HepG2 (cell line): Measurements from ENCODE around the gene MAN1A1. TPM values are rescaled to one million over a fixed set of nuclear protein-coding genes. Genes with fewer than 3 reads are reported as not detected.

ENCODE experiments used
- ATF7-NPFF ChIP-seq: sonication (generic); formaldehyde crosslinking; IDR thresholded peaks from 2 replicates; pipeline ENCODE4 v1.8.1; 2023; ENCODE audit warnings: mild to moderate bottlenecking, low read depth, missing genetic modification reagents, moderate library complexity
- CSRNP1 ChIP-seq: sonication (generic); formaldehyde crosslinking; IDR thresholded peaks from 2 replicates; pipeline ENCODE4 v1.8.1; 2023; ENCODE audit warnings: mild to moderate bottlenecking, missing genetic modification reagents
- FOXA1 ChIP-seq, 2 experiments: fragments of 450-650 bp in 1 of 2; sonication (generic) in 1 of 2; formaldehyde crosslinking in 1 of 2; IDR thresholded peaks; 2 replicates each; pipeline versions ENCODE4 v1.4.0 to v1.6.1; 2016 to 2020; ENCODE audit warnings: missing genetic modification reagents in 1 of 2
- NR3C1 ChIP-seq: sonication (generic); formaldehyde crosslinking; IDR thresholded peaks from 2 replicates; pipeline ENCODE4 v1.4.0; 2020; ENCODE audit warnings: missing genetic modification reagents
- PAXIP1 ChIP-seq: sonication (generic); formaldehyde crosslinking; conservative IDR thresholded peaks from 2 replicates; pipeline ENCODE4 v1.4.0; 2020; ENCODE audit warnings: mild to moderate bottlenecking, missing genetic modification reagents, moderate library complexity
- POLR2G ChIP-seq: fragments of 200-400 bp; formaldehyde crosslinking; IDR thresholded peaks from 2 replicates; pipeline ENCODE4 v1.6.1; 2018; ENCODE audit warnings: mild to moderate bottlenecking, low read depth, low read length, moderate library complexity
- RBAK ChIP-seq: sonication (generic); formaldehyde crosslinking; IDR thresholded peaks from 2 replicates; pipeline ENCODE4 v1.5.1; 2020; ENCODE audit warnings: mild to moderate bottlenecking, missing genetic modification reagents
- SMAD3 ChIP-seq: sonication (generic); formaldehyde crosslinking; IDR thresholded peaks from 2 replicates; pipeline ENCODE4 v1.4.0; 2020; ENCODE audit warnings: missing genetic modification reagents
- SNRNP70 ChIP-seq: fragments of 200-400 bp; formaldehyde crosslinking; IDR thresholded peaks from 2 replicates; pipeline ENCODE4 v1.6.1; 2017; ENCODE audit warnings: mild to moderate bottlenecking, low read depth, low read length, moderate library complexity
- XBP1 ChIP-seq: sonication (generic); formaldehyde crosslinking; IDR thresholded peaks from 2 replicates; pipeline ENCODE4 v1.5.0; 2020; ENCODE audit warnings: missing genetic modification reagents
- ZNF160 ChIP-seq: sonication (generic); formaldehyde crosslinking; IDR thresholded peaks from 2 replicates; pipeline ENCODE4 v1.8.0; 2022; ENCODE audit warnings: mild to moderate bottlenecking, inconsistent platforms, missing genetic modification reagents
- ZNF256 ChIP-seq: sonication (generic); formaldehyde crosslinking; conservative IDR thresholded peaks from 2 replicates; pipeline ENCODE4 v1.4.0; 2020; ENCODE audit warnings: missing genetic modification reagents
- ZNF280B ChIP-seq: sonication (generic); formaldehyde crosslinking; IDR thresholded peaks from 2 replicates; pipeline ENCODE4 v1.5.0; 2020; ENCODE audit warnings: missing genetic modification reagents, mild to moderate bottlenecking, borderline replicate concordance
- ZNF331 ChIP-seq: sonication (generic); formaldehyde crosslinking; IDR thresholded peaks from 2 replicates; pipeline ENCODE4 v1.4.0; 2020; ENCODE audit warnings: missing genetic modification reagents
- ZNF839 ChIP-seq: sonication (generic); formaldehyde crosslinking; IDR thresholded peaks from 2 replicates; pipeline ENCODE4 v1.4.0; 2020; ENCODE audit warnings: missing genetic modification reagents, mild to moderate bottlenecking, borderline replicate concordance
- polyA plus RNA-seq, 8 experiments: library from polyadenylated mRNA; depleted of rRNA in 3 of 8; stranded (reverse) in 7 of 8; unstranded in 1 of 8; fragments of >200 nt; fragmentation: Illumina TruSeq in 4 of 8; extraction: Trizol in 4 of 8; gene quantifications; 2 replicates each; pipeline versions ENCODE4 v1.2.1 to v1.2.3, GENCODE V29; 2011 to 2016; ENCODE audit warnings: low read depth in 4 of 8, missing spikeins in 1 of 8, mixed read lengths in 1 of 8; ENCODE audit not compliant: insufficient read depth in 1 of 8
- total RNA-seq, 5 experiments: library from RNA; depleted of rRNA; stranded (reverse); fragments of >200 nt; fragmentation: Illumina TruSeq; extraction: Trizol; gene quantifications; 2 replicates each; pipeline ENCODE4 v1.2.3, GENCODE V29; 2016; ENCODE audit warnings: low read depth in 1 of 5

Gene MAN1A1
- total and polyA plus RNA-seq, 2 of the 13 experiments (the other 11 are each of a cell fraction or from before 2014, with no cell fraction given), result 156 to 236 TPM

GRCh38 chr6:119313937-119314884 lies 35.4 kb downstream of the MAN1A1 start (continued):
- TF ChIP-seq XBP1 (CRISPR knock-in tag), result no peak
- no peak for TF ChIP-seq FOXA1 (IDR thresholded peaks at IDR 0.05)
- no peak for TF ChIP-seq FOXA1 (CRISPR knock-in tag; IDR thresholded peaks at IDR 0.05)
- TF ChIP-seq ZNF839, result no peak
- TF ChIP-seq ZNF160 (CRISPR knock-in tag), result no peak
- peak; percentile 44; the same call in 1 of the 2 replicates for TF ChIP-seq POLR2G
- no peak for TF ChIP-seq SMAD3
- no peak for TF ChIP-seq SNRNP70
- TF ChIP-seq ATF7-NPFF (CRISPR knock-in tag), result no peak
- TF ChIP-seq RBAK (CRISPR knock-in tag), result no peak
- TF ChIP-seq ZNF256, result no peak
- no peak for TF ChIP-seq ZNF331 (CRISPR knock-in tag)
- no peak for TF ChIP-seq NR3C1
- no peak for TF ChIP-seq ZNF280B (CRISPR knock-in tag)
- no peak for TF ChIP-seq CSRNP1 (CRISPR knock-in tag)
- no peak for TF ChIP-seq PAXIP1
